DND-41 (cell line): ENCODE measurements around the gene BGN.
A peak's percentile ranks its signal among the peaks of the same experiment; 100 is the strongest.

Experiments used
- ATAC-seq: fragments of 200-7000 bp; cut with Tn5 transposase; 3 replicates; pipeline ENCODE4 v1.9.1; 2021; ENCODE audit warnings: low read depth; ENCODE audit not compliant: insufficient read depth
- DNase-seq: peaks from one replicate; pipeline ENCODE4 v3.0.0-alpha.2; 2020
- H2AFZ ChIP-seq: 2 replicates; pipeline ENCODE4 v1.6.0; 2012; ENCODE audit warnings: low read depth, low read length
- H3K27ac ChIP-seq: 2 replicates; pipeline ENCODE4 v1.5.1; 2012; ENCODE audit warnings: low read length, inconsistent platforms
- H3K27me3 ChIP-seq: fragments of 200-600 bp; sonication (generic); 2 replicates; pipeline ENCODE4 v1.6.0; 2012; ENCODE audit warnings: low read length, mild to moderate bottlenecking, inconsistent platforms; ENCODE audit not compliant: insufficient read depth, poor library complexity
- H3K36me3 ChIP-seq: 2 replicates; pipeline ENCODE4 v1.5.1; 2012; ENCODE audit warnings: low read length, inconsistent platforms; ENCODE audit not compliant: insufficient read depth
- H3K4me1 ChIP-seq: 2 replicates; pipeline ENCODE4 v1.5.1; 2012; ENCODE audit warnings: mild to moderate bottlenecking, low read length; ENCODE audit not compliant: insufficient read depth
- H3K4me2 ChIP-seq: 2 replicates; pipeline ENCODE4 v1.6.0; 2012; ENCODE audit warnings: mild to moderate bottlenecking, moderate library complexity, low read length, inconsistent platforms; ENCODE audit not compliant: insufficient read depth
- H3K4me3 ChIP-seq, 2 experiments: fragments of 200-600 bp in 1 of 2; shearing (Covaris generic) in 1 of 2; 2 replicates each; pipeline ENCODE4 v1.5.1; 2012 to 2016; ENCODE audit warnings: inconsistent platforms in 2 of 2, low read length in 2 of 2, mild to moderate bottlenecking in 2 of 2, low read depth in 1 of 2, moderate library complexity in 1 of 2
- H3K79me2 ChIP-seq: 2 replicates; pipeline ENCODE4 v1.6.0; 2012; ENCODE audit warnings: low read length, inconsistent platforms; ENCODE audit not compliant: insufficient read depth
- H3K9ac ChIP-seq: 2 replicates; pipeline ENCODE4 v1.6.0; 2012; ENCODE audit warnings: low read depth, mild to moderate bottlenecking, inconsistent platforms, low read length, moderate library complexity
- H3K9me3 ChIP-seq: 2 replicates; pipeline ENCODE4 v1.5.1; 2012; ENCODE audit warnings: low read length, moderate library complexity, mild to moderate bottlenecking, inconsistent platforms; ENCODE audit not compliant: insufficient read depth, severe bottlenecking
- H4K20me1 ChIP-seq: 2 replicates; pipeline ENCODE4 v1.6.0; 2012; ENCODE audit warnings: low read length; ENCODE audit not compliant: insufficient read depth
- EZH2 ChIP-seq: IDR thresholded peaks from 3 replicates; pipeline ENCODE4 v1.6.1; 2012; ENCODE audit warnings: borderline replicate concordance, low read depth, mild to moderate bottlenecking, moderate library complexity, low read length, inconsistent platforms; ENCODE audit not compliant: severe bottlenecking
- TF ChIP-seq, protein P1 (sequence below): IDR thresholded peaks from 2 replicates; pipeline ENCODE4 v1.5.1; 2012; ENCODE audit warnings: borderline replicate concordance, low read length, moderate library complexity, mild to moderate bottlenecking; ENCODE audit not compliant: poor library complexity, severe bottlenecking; ENCODE audit errors: extremely low read depth

BGN gene

DNA sequence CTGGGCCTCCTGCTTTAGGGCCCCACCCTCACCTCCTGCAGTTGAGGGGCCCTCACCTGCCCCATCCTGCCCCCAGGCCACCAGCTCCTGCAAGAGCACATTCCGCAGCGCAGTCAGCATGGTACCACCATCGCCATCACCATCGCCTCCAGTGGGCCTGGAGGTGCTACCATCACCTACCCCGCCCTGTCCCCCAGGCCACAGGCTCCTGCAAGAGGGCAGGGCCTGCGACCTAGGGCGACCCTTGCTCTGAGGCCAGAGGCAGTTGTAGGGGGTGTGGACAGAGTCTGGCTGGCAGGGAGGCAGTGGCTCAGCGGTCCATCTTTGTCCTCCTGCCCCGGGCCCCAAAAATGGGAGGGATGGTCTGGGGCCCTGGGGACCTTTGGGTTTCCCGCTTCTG is 20.5 kb upstream of the BGN start:
- ATAC-seq = no peak
- no peaks in the 10 kb centered on the region; the same call in 1 of the 2 replicates for H3K36me3 ChIP-seq
- no peak overlapping the region for H3K27ac ChIP-seq
- H3K9ac ChIP-seq = no peak overlapping the region
- peaks cover 6% of the 10 kb centered on the region; the same call in 1 of the 2 replicates for H4K20me1 ChIP-seq
- no peaks in the 10 kb centered on the region for H3K27me3 ChIP-seq
- H3K79me2 ChIP-seq = peaks cover 10% of the 10 kb centered on the region
- H3K4me3 ChIP-seq = no peak overlapping the region
- no peak overlapping the region for H2AFZ ChIP-seq
- H3K4me1 ChIP-seq = peaks cover 11% of the 10 kb centered on the region
- no peak for TF ChIP-seq EZH2
- TF ChIP-seq, protein P1, sequence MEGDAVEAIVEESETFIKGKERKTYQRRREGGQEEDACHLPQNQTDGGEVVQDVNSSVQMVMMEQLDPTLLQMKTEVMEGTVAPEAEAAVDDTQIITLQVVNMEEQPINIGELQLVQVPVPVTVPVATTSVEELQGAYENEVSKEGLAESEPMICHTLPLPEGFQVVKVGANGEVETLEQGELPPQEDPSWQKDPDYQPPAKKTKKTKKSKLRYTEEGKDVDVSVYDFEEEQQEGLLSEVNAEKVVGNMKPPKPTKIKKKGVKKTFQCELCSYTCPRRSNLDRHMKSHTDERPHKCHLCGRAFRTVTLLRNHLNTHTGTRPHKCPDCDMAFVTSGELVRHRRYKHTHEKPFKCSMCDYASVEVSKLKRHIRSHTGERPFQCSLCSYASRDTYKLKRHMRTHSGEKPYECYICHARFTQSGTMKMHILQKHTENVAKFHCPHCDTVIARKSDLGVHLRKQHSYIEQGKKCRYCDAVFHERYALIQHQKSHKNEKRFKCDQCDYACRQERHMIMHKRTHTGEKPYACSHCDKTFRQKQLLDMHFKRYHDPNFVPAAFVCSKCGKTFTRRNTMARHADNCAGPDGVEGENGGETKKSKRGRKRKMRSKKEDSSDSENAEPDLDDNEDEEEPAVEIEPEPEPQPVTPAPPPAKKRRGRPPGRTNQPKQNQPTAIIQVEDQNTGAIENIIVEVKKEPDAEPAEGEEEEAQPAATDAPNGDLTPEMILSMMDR = no peak
- H3K9me3 ChIP-seq = no peaks in the 10 kb centered on the region
- DNase-seq = no peak
- H3K4me2 ChIP-seq = no peak overlapping the region

DNA sequence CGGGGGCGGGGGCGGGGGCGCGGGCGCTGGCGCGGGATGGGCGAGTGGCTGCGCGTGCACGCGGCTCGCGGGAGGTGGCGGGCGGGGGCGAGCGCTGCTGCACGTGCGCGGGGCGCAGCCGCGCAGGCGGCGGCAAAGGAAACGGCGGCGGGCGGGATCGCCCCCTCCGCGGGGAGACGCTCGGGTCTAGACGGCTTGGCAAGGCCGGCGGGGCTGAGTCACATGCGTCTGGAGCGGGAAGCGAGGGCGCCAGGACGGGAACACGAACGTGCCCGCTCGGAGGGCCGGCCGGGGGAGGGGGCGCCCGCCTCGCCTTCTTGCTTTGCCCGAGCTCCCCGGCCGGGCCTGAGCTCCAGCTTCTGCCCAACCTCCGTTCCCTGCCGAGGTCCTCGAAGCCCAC is 20.1 kb upstream of the BGN start:
- H3K27ac ChIP-seq = no peak overlapping the region
- TF ChIP-seq, protein P1 = no peak
- no peak for TF ChIP-seq EZH2
- no peak overlapping the region for H2AFZ ChIP-seq
- H3K27me3 ChIP-seq = no peaks in the 10 kb centered on the region
- no peaks in the 10 kb centered on the region for H3K9me3 ChIP-seq
- no peak overlapping the region for H3K4me2 ChIP-seq
- H4K20me1 ChIP-seq = peaks cover 4% of the 10 kb centered on the region; the same call in 1 of the 2 replicates
- H3K4me3 ChIP-seq = no peak overlapping the region
- peaks cover 6% of the 10 kb centered on the region for H3K4me1 ChIP-seq
- no peak overlapping the region for H3K9ac ChIP-seq
- H3K79me2 ChIP-seq = peaks cover 6% of the 10 kb centered on the region
- no peaks in the 10 kb centered on the region; the same call in 1 of the 2 replicates for H3K36me3 ChIP-seq
- peak; percentile 50 for DNase-seq
- no peak for ATAC-seq

DNA sequence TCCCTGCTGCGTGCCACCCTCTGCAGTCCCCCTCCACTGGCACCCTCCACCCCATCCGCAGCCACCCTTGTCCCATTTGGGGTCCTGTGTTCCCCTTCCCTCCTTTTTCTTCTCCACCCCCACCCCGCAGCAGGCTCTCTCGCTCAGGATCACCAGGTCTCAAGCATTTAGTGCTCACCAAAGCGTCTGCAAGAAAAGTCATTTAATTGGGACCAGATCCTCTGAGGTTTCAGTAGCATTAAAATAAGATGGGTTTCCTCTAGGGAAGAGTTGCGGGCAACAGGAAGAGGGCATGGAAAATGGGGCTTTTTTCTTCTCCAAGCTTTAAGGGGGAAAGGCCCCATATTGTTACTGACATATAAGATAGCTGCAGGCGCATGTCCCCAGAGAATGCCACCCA is 19.5 kb upstream of the BGN start:
- Histone ChIP-seq H4K20me1 (no peaks in the 10 kb centered on the region), H3K9me3 (no peaks in the 10 kb centered on the region), H3K4me1 (peaks cover 4% of the 10 kb centered on the region), H3K79me2 (no peaks in the 10 kb centered on the region; the same call in 1 of the 2 replicates), H3K27ac (no peak overlapping the region), H3K4me3 (no peak overlapping the region), H3K9ac (no peak overlapping the region), H3K36me3 (no peaks in the 10 kb centered on the region), H2AFZ (no peak overlapping the region), H3K27me3 (no peaks in the 10 kb centered on the region), H3K4me2 (no peak overlapping the region)
- DNase-seq (no peak), ATAC-seq (no peak)
- TF ChIP-seq, protein P1 = no peak
- TF ChIP-seq EZH2 = no peak
